Panc1 (cell line): ENCODE data around the gene C14orf132. TPM values are rescaled to one million over a fixed set of nuclear protein-coding genes. Genes with fewer than 3 reads are reported as not detected.

Experiments used
- ATAC-seq: fragments of 200-7000 bp; cut with Tn5 transposase; 2 replicates; pipeline ENCODE4 v1.9.1; 2020; ENCODE audit warnings: mild to moderate bottlenecking, moderate library complexity
- BruUV-seq: library from RNA; stranded (reverse); fragments of 400-500 nt; replicated peaks from 2 replicates; lab custom pipeline; 2021; lab: Mats Ljungman, UMichigan
- CTCF ChIA-PET: fragments of 300-600 bp; sonication (Branson Sonifier 250); formaldehyde crosslinking; loops from one replicate; lab custom pipeline; 2022; ENCODE audit warnings: antibody characterized with exemption; lab: Charles Lee
- POLR2A ChIA-PET: fragments of 300-600 bp; sonication (Branson Sonifier 250); formaldehyde crosslinking; loops from one replicate; lab custom pipeline; 2022; ENCODE audit warnings: antibody characterized with exemption; lab: Charles Lee
- DNase-seq: peaks from one replicate; pipeline ENCODE4 v3.0.0-alpha.2; 2010; ENCODE audit warnings: low read depth, low spot score
- H3K27ac ChIP-seq: 2 replicates; pipeline ENCODE4 v1.5.1; 2011; ENCODE audit warnings: mild to moderate bottlenecking, low read length, inconsistent platforms
- H3K27me3 ChIP-seq: fragments of 200-500 bp; sonication (Bioruptor generic); 2 replicates; pipeline ENCODE4 v1.6.0; 2014; ENCODE audit warnings: low read length, inconsistent platforms; ENCODE audit not compliant: control insufficient read depth, insufficient read depth
- H3K36me3 ChIP-seq: fragments of 200-500 bp; sonication (Bioruptor generic); 2 replicates; pipeline ENCODE4 v1.5.1; 2014; ENCODE audit warnings: inconsistent platforms, mild to moderate bottlenecking, low read length, moderate library complexity; ENCODE audit not compliant: control insufficient read depth, insufficient read depth
- H3K4me1 ChIP-seq: 2 replicates; pipeline ENCODE4 v1.5.1; 2011; ENCODE audit warnings: inconsistent platforms, mild to moderate bottlenecking, low read length, moderate library complexity; ENCODE audit not compliant: control insufficient read depth, insufficient read depth
- H3K4me3 ChIP-seq, 2 experiments: 2 replicates each; pipeline ENCODE4 v1.5.1; 2011 to 2012; ENCODE audit warnings: low read depth in 2 of 2, low read length in 2 of 2, mild to moderate bottlenecking in 2 of 2, inconsistent platforms in 1 of 2, moderate library complexity in 1 of 2
- H3K9me3 ChIP-seq: fragments of 200-500 bp; sonication (Bioruptor generic); 2 replicates; pipeline ENCODE4 v1.5.1; 2014; ENCODE audit warnings: low read depth, mild to moderate bottlenecking, inconsistent platforms, low read length, moderate library complexity; ENCODE audit not compliant: control insufficient read depth, insufficient read depth
- CTCF ChIP-seq: fragments of 450-650 bp; IDR thresholded peaks from 2 replicates; pipeline ENCODE4 v1.5.1; 2017; ENCODE audit warnings: mild to moderate bottlenecking
- POLR2AphosphoS5 ChIP-seq: IDR thresholded peaks from 2 replicates; pipeline ENCODE4 v1.6.1; 2012; ENCODE audit warnings: mild to moderate bottlenecking, low read depth, low read length, moderate library complexity
- REST ChIP-seq, 2 experiments: IDR thresholded peaks; 2 replicates each; pipeline ENCODE4 v1.6.1; 2011 to 2012; ENCODE audit warnings: low read depth in 2 of 2, control low read depth in 1 of 2, low read length in 1 of 2, mild to moderate bottlenecking in 1 of 2, moderate library complexity in 1 of 2; ENCODE audit not compliant: insufficient read depth in 1 of 2
- SIN3A ChIP-seq: IDR thresholded peaks from 2 replicates; pipeline ENCODE4 v1.6.1; 2012; ENCODE audit warnings: low read depth, mild to moderate bottlenecking, low read length, moderate library complexity, borderline replicate concordance; ENCODE audit not compliant: insufficient read depth
- TCF7L2 ChIP-seq: IDR thresholded peaks from 2 replicates; pipeline ENCODE4 v1.6.1; 2011; ENCODE audit warnings: mild to moderate bottlenecking, low read depth, low read length, inconsistent platforms
- in situ Hi-C: cut with HindIII; loops from 2 replicates; pipeline ENCODE4 v1.10.0; 2016; ENCODE audit warnings: low sequenced_read_pairs, low pct_unique_long_range_greater_than_20kb
- intact Hi-C: fragments of 100-400 bp; cut with micrococcal nuclease; formaldehyde crosslinking; loops from one replicate; pipeline ENCODE4 v1.10.0; 2022; ENCODE audit not compliant: unreplicated experiment
- total RNA-seq: library from RNA; stranded (reverse); gene quantifications from one replicate; pipeline ENCODE4 v1.2.1, GENCODE V29; 2021; ENCODE audit not compliant: unreplicated experiment

The C14orf132 gene
- total RNA-seq, 1 experiment from 2014 or later, result 23.0 TPM

GRCh38 chr14:96051642-96052540, 12.7 kb downstream of the C14orf132 start:
- no peak overlapping the region for H3K27ac ChIP-seq
- intact Hi-C loops (no loop called here), in situ Hi-C loops (no loop called here)
- no peak overlapping the region for H3K4me3 ChIP-seq
- DNase-seq (no peak), ATAC-seq (0 out of 2 replicates have a peak, but pooled peaks have one; percentile 57)
- H3K36me3 ChIP-seq, result no peaks in the 10 kb centered on the region
- H3K9me3 ChIP-seq, result no peaks in the 10 kb centered on the region
- TF ChIP-seq REST (IDR thresholded peaks at IDR 0.05; ENCODE audit: insufficient read depth in 1 of 2, low read depth in 2 of 2, low read length in 1 of 2) (no peak), TCF7L2 (no peak), POLR2AphosphoS5 (no peak), SIN3A (no peak), CTCF (peak; percentile 48)
- BruUV-seq, result no TSS peak
- POLR2A ChIA-PET, result no interaction called here
- CTCF ChIA-PET, result no interaction called here
- no peaks in the 10 kb centered on the region; the same call in 1 of the 2 replicates for H3K4me1 ChIP-seq
- no peaks in the 10 kb centered on the region for H3K27me3 ChIP-seq

- DNase-seq, result no peak
- Histone ChIP-seq H3K9me3 (no peaks in the 10 kb centered on the region), H3K27ac (no peak overlapping the region), H3K27me3 (no peaks in the 10 kb centered on the region), H3K4me3 (no peak overlapping the region), H3K36me3 (no peaks in the 10 kb centered on the region), H3K4me1 (no peaks in the 10 kb centered on the region; the same call in 1 of the 2 replicates)
- peak; percentile 46; the same call in 1 of the 2 replicates for ATAC-seq
- intact Hi-C loops (no loop called here), in situ Hi-C loops (no loop called here)
- no peak for TF ChIP-seq REST (IDR thresholded peaks at IDR 0.05; ENCODE audit: insufficient read depth in 1 of 2, low read depth in 2 of 2, low read length in 1 of 2)
- TF ChIP-seq POLR2AphosphoS5, result no peak
- no peak for TF ChIP-seq CTCF
- TF ChIP-seq TCF7L2, result no peak
- no peak for TF ChIP-seq SIN3A
- no TSS peak for BruUV-seq
- CTCF ChIA-PET, result no interaction called here
- POLR2A ChIA-PET, result no interaction called here
These were observed 13.5 kb downstream of the C14orf132 start for GRCh38 chr14:96052541-96053247.
